Right ventricle myocardium inferior (tissue), 1 donor: Measurements from ENCODE around the gene CRMP1. TPM values are rescaled to one million over a fixed set of nuclear protein-coding genes. Genes with fewer than 3 reads are reported as not detected.
A peak's percentile ranks its signal among the peaks of the same experiment; 100 is the strongest.
"Not testable (repeated sequence)": the region's sequence is repeated elsewhere in the genome, so short reads cannot be mapped to it uniquely, and the experiment has no call there.

ENCODE experiments used
- ATAC-seq: fragments of 200-7000 bp; cut with Tn5 transposase; one replicate; pipeline ENCODE4 v1.9.1; 2020; ENCODE audit warnings: mild to moderate bottlenecking, moderate library complexity
- DNase-seq: peaks from one replicate; pipeline ENCODE4 v3.0.0; 2021; ENCODE audit errors: missing footprints
- intact Hi-C: fragments of 100-400 bp; cut with DNase I; formaldehyde crosslinking; loops from one replicate; pipeline ENCODE4 v1.11.0; 2022
- total RNA-seq: library from RNA; stranded (reverse); fragmentation: NEBNext Ultra II Directional; extraction: Animal tissue kit (Norgen Biotek cat#: 25700); gene quantifications from one replicate; pipeline ENCODE4 v1.2.1, GENCODE V29; 2021
- donor health status: DM: no; HTN: yes; CAD: no; lungs with severe emphysema.

The CRMP1 gene
- total RNA-seq, 1 donor from 2014 or later: 1.5 TPM

DNA sequence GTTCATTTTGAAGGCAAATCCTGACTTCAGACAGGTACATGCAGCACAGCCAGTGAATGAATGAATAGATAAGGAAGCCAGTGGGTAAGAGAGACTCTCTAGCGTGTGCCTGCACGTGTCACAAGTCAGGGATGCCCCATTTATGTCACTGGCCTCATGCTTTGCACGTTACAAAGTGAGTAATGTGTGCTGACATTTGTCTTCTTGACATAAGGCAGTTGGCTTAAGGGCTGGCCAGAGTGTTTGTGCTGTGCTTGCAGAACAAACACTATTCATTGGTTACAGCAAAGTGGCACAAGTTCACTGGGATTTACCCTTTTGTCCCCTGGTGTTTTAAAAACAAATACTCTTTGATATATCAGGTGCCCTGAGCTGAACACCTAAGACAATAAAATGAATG is 55.9 kb downstream of the CRMP1 start:
- no peak for DNase-seq
- ATAC-seq: no peak
- intact Hi-C loops: no loop called here

DNA sequence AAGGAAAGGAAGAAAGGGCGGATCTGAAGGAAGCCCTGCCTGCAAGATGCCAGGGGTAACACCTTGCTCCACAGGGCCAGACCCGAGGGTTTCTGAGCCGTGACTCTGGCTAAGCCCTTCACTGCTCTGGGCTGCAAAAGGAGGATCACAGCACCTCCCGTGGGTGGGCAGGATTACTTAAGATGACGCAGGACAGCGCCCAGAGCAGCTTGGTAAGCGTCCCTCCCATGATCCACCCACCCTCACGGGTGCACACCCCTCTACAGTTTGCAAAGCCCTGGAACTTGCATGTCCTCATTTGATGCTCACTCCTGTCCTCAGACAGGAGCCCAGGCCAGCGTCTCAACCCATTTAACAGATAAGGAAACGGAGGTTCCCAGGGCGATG is 64.9 kb downstream of the CRMP1 start:
- peak; percentile 15 for ATAC-seq
- intact Hi-C loops: no loop called here
- no peak for DNase-seq

DNA sequence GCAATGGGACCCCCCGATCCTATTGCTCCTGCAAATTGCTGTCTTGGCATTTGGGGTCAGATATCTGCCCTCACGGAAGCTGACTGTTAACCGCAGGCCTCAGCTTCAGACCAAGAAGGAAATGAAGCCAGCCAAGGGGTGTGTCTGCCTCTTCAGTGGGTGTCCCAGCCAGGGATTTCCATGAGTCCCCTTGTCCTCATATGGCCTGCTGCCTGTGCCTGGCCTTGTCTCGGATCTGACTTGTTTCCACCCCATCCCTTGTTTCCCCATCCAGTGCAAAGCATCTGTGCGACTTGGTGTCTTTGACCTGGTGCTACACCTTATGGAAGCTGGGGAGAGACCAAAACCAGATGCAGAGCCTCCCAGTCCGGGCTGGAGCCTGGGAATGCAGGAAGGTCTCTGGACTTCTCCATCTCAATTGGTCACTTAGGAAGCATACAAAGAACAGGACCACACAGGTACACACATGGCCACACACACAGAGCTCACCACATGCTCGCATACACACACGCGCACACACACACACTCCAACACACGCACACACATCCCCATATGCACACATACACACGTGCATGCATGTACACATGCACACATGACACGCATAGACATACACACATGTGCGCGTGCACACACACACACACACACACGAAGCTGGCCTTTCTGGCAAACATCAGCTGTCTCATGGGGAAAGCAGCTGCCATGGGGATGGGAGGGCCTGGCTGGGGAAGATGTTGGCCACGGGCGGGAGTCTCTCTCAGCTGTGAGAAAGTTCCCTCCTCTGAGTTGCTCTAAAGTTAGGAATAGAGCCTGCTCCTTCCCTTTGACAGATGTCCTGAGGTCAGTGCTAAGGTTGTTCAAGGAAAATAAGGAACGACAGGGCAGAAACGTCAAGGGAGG is 65.5 kb downstream of the CRMP1 start:
- intact Hi-C loops: no loop called here
- DNase-seq (no peak), ATAC-seq (peak; percentile 69)

DNA sequence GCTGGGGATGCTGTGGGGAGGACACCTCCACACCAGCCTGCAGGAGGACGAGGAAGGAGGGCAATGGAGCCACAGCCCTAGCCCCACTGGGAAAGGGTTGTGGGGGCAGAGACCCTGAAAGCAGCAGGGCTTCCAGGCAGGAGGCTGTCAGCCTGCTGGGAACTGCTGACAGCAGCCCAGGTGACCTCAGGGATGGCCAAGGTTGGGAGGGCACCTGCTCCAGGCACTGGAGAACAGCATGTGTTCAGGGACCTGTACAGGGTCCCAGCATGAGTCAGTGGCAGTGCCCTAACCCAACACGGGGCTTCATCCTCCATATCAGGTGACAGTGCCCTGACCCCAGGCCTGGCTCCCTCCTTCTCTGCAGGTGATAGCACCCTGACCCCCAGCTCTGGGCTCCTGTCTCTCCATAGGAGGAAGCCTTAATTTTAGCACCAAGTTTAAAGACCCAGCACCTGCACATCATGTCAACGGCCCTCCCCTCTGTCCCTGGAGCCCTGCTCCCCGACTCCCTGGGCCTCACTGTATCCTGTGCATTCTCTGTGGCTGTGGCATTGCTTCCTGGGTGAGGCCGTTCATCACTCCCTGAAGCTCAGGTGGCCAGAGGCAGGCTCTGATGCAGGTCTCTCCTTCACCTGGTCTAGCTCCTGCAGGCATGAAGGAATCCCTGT is 66.3 kb downstream of the CRMP1 start:
- intact Hi-C loops: no loop called here
- ATAC-seq (no peak), DNase-seq (no peak)

- intact Hi-C loops: no loop called here
- ATAC-seq: no peak
- DNase-seq: no peak
Measured at GRCh38 chr4:5825321-5826041, 67.4 kb downstream of the CRMP1 start.

DNA sequence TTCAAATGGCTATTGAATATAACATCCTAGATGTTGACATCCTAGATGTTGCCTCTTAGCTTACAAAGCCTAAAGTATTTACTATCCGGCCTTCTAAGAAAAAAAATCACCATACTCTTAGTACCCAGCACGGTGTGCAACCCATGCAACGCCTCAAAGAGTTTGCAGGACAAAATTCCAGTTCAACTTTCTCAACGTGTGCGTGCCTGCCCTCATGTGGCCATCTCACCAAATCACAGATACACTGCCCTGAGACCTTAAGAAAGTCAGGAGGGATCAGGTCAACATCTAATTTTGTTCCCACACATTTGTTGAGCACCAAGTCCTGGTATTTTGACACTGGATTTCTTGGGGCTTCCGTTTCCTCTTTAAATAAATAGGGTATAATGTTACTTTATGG is 68.3 kb downstream of the CRMP1 start:
- no peak for ATAC-seq
- intact Hi-C loops: no loop called here
- DNase-seq: no peak

DNA sequence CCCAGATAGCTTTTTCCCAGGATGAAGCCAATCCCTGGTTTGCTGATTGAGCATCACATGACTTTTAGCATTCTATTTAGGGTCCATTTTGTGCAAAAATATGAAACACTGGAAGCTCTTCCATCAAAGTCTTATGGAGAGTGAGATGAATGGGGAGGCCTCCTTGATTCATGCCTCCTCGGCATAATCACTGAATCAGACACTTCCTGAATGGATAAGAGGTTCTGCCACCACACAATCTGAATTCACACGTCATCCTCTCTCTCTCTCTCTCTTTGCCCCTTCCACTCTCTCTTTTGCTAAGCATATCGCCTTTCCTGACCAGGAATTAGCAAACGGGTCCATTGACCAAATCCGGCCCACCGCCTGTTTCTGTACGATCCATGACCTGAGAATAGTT is 68.7 kb downstream of the CRMP1 start:
- intact Hi-C loops: no loop called here
- no peak for DNase-seq
- no peak for ATAC-seq

- ATAC-seq (no peak), DNase-seq (no peak)
- intact Hi-C loops: no loop called here
Measured at GRCh38 chr4:5823542-5824211, 69.2 kb downstream of the CRMP1 start.

DNA sequence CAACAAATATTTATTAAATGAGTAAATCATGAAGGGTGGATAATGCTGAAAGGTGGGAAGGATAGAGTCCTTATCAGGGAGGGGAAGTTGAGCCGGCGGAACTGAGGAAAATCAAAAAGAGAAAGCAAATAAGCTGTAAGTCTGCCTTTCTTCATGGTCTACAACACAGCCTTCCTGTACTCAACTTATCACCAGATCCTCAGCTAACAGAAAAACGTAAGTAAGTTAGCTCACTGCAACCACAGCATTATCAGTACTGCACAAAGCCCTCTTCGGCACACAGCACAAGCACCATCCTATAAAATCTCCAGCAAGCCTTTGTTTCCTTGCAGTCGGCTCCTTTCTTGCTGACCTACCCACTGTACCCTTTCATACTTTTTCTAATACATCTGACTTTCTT is 70.3 kb downstream of the CRMP1 start:
- no peak for DNase-seq
- ATAC-seq: no peak
- intact Hi-C loops: no loop called here

DNA sequence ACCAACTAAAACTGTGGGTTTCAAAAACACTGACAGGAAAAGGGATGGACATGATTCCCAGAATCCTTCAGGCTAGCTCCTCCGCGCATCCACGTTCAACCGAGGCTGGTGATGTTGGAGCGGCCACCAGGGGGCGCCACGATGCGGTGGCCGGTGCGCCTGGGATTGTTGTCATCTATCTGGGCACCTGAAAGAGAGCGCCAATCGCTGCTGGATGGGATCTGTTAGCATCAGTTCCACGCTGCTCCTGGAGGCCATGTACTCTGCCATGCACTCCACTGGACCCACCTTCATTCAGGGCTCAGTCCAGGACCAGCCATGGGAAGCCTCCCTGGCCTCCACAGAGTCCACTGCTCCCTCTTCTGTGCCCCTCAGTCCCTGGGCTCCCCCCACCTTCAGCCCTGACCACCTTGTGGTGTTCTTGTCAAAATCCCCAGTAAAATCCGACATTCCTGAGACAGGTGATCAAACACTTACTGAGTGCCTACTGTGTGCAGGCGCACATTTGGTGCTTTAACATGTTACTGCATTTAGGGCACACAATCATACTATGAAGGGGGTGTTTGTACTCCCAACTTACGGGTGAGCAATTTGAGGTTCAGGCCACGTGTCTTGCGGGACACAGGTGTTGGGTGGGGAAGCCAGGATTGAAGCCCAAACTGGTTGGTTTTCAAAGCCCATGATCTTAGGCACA is 71.1 kb downstream of the CRMP1 start:
- intact Hi-C loops: no loop called here
- ATAC-seq: no peak
- DNase-seq: peak; percentile 47

DNA sequence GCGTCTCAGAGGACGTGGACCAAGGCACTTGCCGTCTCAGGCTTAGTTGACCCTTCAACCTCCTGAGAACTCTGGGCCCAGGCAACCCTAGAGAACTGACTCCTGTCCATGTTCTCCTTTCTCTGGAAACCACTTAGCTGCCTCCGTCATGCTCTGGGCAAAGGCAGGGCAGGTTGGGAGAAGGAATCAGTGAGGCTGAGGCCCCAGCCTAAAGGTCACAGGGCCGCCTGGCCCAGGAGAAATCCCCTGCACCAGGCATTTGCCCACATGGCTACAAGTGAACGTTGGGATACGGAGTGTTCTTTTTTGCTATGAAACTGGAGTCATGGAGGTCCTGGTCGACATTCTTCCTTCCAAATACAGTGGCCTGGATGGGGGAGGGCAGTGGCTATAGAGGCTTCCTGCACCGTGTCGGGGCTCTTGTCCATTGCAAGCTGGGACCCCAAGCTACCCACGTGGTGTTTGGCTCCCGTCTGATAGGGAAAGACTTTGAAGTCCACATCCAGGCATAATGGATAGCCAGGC is 76.0 kb downstream of the CRMP1 start:
- ATAC-seq (no peak), DNase-seq (no peak)
- intact Hi-C loops: no loop called here

DNA sequence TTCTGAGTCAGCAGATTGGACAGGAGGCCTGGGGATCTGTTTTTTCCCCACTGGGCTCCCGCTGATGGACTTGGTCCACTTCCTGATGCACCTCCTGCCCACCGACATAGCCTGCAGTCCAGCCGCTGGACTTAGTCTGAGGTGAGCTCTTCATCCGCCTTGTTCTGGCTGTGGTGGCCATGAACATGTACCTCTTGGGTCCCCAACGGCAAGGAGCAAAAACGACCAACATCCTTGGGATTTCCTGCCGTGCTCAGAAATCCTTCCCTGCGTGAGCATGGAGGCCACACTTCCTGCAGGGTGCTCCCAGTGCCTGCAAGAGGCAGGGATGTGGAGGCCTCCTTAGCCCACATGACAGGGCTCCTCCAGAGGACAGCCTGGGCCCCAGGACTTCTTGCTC is 76.8 kb downstream of the CRMP1 start:
- ATAC-seq (no peak), DNase-seq (no peak)
- intact Hi-C loops: no loop called here

- DNase-seq: no peak
- intact Hi-C loops: no loop called here
- ATAC-seq: no peak
Measured at GRCh38 chr4:5815641-5816040, 77.2 kb downstream of the CRMP1 start.

- no peak for ATAC-seq
- intact Hi-C loops: no loop called here
Measured at GRCh38 chr4:5814421-5814820, 78.5 kb downstream of the CRMP1 start.

GRCh38 chr4:5813882-5814255 is 79.0 kb downstream of the CRMP1 start:
- intact Hi-C loops: loop anchor here (2.0 kb wide), 1 partner anchor 763 kb away; the partner anchor contains the start of gene STK32B
- ATAC-seq (no peak), DNase-seq (no peak)

More at GRCh38 chr4:5814421-5814820, 78.5 kb downstream of the CRMP1 start:
- no peak for DNase-seq

GRCh38 chr4:5812506-5813229 is 80.2 kb downstream of the CRMP1 start:
- peak; percentile 73 for ATAC-seq
- DNase-seq: no peak
- intact Hi-C loops: loop anchor here (2.0 kb wide), 1 partner anchor 762 kb away; the partner anchor contains the start of gene STK32B

DNA sequence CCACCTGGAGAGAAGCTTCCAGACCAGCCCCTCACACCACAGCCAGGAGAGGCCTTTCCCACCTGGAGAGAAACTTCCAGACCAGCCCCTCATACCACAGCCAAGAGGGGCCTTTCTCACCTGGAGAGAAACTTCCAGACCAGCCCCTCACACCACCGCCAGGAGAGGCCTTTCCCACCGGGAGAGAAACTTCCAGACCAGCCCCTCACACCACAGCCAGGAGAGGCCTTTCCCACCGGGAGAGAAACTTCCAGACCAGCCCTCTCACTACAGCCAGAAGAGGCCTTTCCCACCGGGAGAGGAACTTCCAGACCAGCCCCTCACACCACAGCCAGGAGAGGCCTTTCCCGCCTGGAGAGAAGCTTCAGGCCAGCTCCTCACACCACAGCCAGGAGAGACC is 80.8 kb downstream of the CRMP1 start:
- not testable (repeated sequence) for DNase-seq, ATAC-seq
- intact Hi-C loops: loop anchor here (2.0 kb wide), 1 partner anchor 761 kb away; the partner anchor contains the start of gene STK32B
